Parietal lobe (tissue), 1 donor: ENCODE results near the gene LPO. TPM values are rescaled to one million over a fixed set of nuclear protein-coding genes. Genes with fewer than 3 reads are reported as not detected.

Experiments
- total RNA-seq: library from RNA; depleted of rRNA; stranded (reverse); fragments of >200 nt; gene quantifications from one replicate; pipeline ENCODE4 v1.2.3, GENCODE V29; 2014

Gene LPO
- total RNA-seq, result not detected

GRCh38 chr17:58238147-58238634, at the start of gene LPO:
TSS of gene LPO (plus strand) at chr17:58238584. CDS start at chr17:58242980, 4,396 bp downstream.

GRCh38 chr17:58192612-58193011, 45.8 kb upstream of the LPO start, which contains the start of gene EPX:
TSS of gene EPX (plus strand) at chr17:58192726. CDS start at chr17:58192847, 121 bp downstream.

GRCh38 chr17:58219007-58219788, 19.2 kb upstream of the LPO start, which contains the start of gene MKS1:
TSS of gene MKS1 (minus strand) at chr17:58219255. CDS start at chr17:58219230, 25 bp downstream.

GRCh38 chr17:58280480-58281217, 42.3 kb downstream of the LPO start, which contains the start of gene MPO:
TSS of gene MPO (minus strand) at chr17:58280935. CDS start at chr17:58280758, 177 bp downstream.

Other genes with a start within 250 kb of the LPO start
- 350 TPM for gene SRSF1, start 231.3 kb upstream of the LPO start, total RNA-seq
- gene DYNLL2, start 155.2 kb upstream of the LPO start, total RNA-seq, result 42.9 TPM
- gene OR4D1, start 90.2 kb upstream of the LPO start, total RNA-seq, result not detected
- not detected for gene OR4D2, start 71.6 kb upstream of the LPO start, total RNA-seq
- not detected for gene EPX, start 45.9 kb upstream of the LPO start, total RNA-seq
- 24.4 TPM for gene MKS1, start 19.3 kb upstream of the LPO start, total RNA-seq
- 0.94 TPM for gene MPO, start 42.4 kb downstream of the LPO start, total RNA-seq
- 91.7 TPM for gene TSPOAP1, start 90.2 kb downstream of the LPO start, total RNA-seq
- gene SUPT4H1, start 113.6 kb downstream of the LPO start, total RNA-seq, result 35.7 TPM
- 0.31 TPM for gene RNF43, start 178.9 kb downstream of the LPO start, total RNA-seq
- gene HSF5, start 249.8 kb downstream of the LPO start, total RNA-seq, result 0.31 TPM